Measurements from ENCODE around the gene FRMPD2. TPM values are rescaled to one million over a fixed set of nuclear protein-coding genes. Genes with fewer than 3 reads are reported as not detected.
"Not testable (repeated sequence)": the region's sequence is repeated elsewhere in the genome, so short reads cannot be mapped to it uniquely, and the experiment has no call there.

Gene FRMPD2
- polyA plus RNA-seq, 1 of the 3 experiments (the other 2 are of a cell fraction): 0.02 TPM

DNA sequence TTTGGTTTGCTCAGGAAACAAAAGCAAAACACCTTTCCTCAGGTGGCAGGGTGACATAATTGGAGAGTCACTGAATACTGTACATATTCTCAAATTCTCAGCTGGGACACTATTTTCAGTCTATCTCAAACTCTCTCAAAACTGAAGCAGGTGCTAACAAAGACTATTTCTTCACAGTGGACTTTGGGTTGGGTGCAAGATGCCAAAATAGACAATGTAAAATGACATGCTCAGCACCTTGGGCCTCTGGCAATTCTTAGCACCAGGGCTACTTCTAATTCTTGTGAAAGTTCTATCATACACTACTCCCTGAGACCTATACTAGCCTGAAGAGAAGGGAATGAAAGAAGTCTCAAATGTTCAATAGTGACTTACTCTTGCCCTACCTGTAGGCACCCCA is 151.9 kb downstream of the FRMPD2 start:
- POLR2A ChIA-PET; DNase-seq; H3K36me3 ChIP-seq (replicated peaks in 1 of 2; ENCODE audit: control insufficient read depth in 1 of 2, insufficient read depth in 2 of 2, low read length in 1 of 2); H3K27ac ChIP-seq (ENCODE audit: low read depth in 2 of 2, low read length in 1 of 2); H3K9me3 ChIP-seq; H3K4me2 ChIP-seq; H2AFZ ChIP-seq (ENCODE audit: low read depth); H3K27me3 ChIP-seq (ENCODE audit: insufficient read depth); H3K4me3 ChIP-seq (ENCODE audit: low read depth in 2 of 2, low read length in 1 of 2); H3K9ac ChIP-seq; H3K79me2 ChIP-seq (ENCODE audit: insufficient read depth); H3K9me2 ChIP-seq; H3K4me1 ChIP-seq (ENCODE audit: control insufficient read depth in 1 of 2, insufficient read depth in 2 of 2, low read depth in 1 of 2, low read length in 1 of 2); H4K20me1 ChIP-seq (ENCODE audit: insufficient read depth); H3F3A ChIP-seq (replicated peaks; ENCODE audit: insufficient read depth); CTCF ChIA-PET: not testable (repeated sequence)

GRCh38 chr10:48110277-48110676 is 164.2 kb downstream of the FRMPD2 start:
- DNase-seq; H3K9ac ChIP-seq; H3K4me1 ChIP-seq (ENCODE audit: control insufficient read depth in 1 of 2, insufficient read depth in 2 of 2, low read depth in 1 of 2, low read length in 1 of 2); H3K27me3 ChIP-seq (ENCODE audit: insufficient read depth); H3K9me3 ChIP-seq; H3K4me3 ChIP-seq (ENCODE audit: low read depth in 2 of 2, low read length in 1 of 2); CTCF ChIA-PET; H3K27ac ChIP-seq (ENCODE audit: low read depth in 2 of 2, low read length in 1 of 2); H3K79me2 ChIP-seq (ENCODE audit: insufficient read depth); H4K20me1 ChIP-seq (ENCODE audit: insufficient read depth); H3K4me2 ChIP-seq; H2AFZ ChIP-seq (ENCODE audit: low read depth); H3F3A ChIP-seq (replicated peaks; ENCODE audit: insufficient read depth); H3K9me2 ChIP-seq; POLR2A ChIA-PET; H3K36me3 ChIP-seq (replicated peaks in 1 of 2; ENCODE audit: control insufficient read depth in 1 of 2, insufficient read depth in 2 of 2, low read length in 1 of 2): not testable (repeated sequence)
- no CpG with 5 or more reads among the region's 3 CpGs for WGBS (ENCODE audit: low lambda C conversion rate)

Other genes starting within 250 kb of the FRMPD2 start
- 26.4 and 33.6 TPM in 2 replicates for gene MAPK8, start 32.0 kb upstream of the FRMPD2 start, polyA plus RNA-seq (2012; rRNA removed)